IMR-90 (cell line): ENCODE measurements around the gene CNNM3. TPM values are rescaled to one million over a fixed set of nuclear protein-coding genes. Genes with fewer than 3 reads are reported as not detected.
A peak's percentile ranks its signal among the peaks of the same experiment; 100 is the strongest.

Experiments
- ATAC-seq: fragments of 200-7000 bp; cut with Tn5 transposase; 2 replicates; pipeline ENCODE4 v1.9.1; 2020; ENCODE audit warnings: low read depth, mild to moderate bottlenecking, moderate library complexity
- BruUV-seq: library from RNA; stranded (reverse); fragments of 400-500 nt; replicated peaks from 2 replicates; lab custom pipeline; 2021; lab: Mats Ljungman, UMichigan
- CTCF ChIA-PET: fragments of 300-600 bp; formaldehyde crosslinking; extraction: SDS; loops from one replicate; lab custom pipeline; 2021; ENCODE audit warnings: antibody characterized with exemption; lab: Yijun Ruan, JAX
- POLR2A ChIA-PET: fragments of 300-600 bp; sonication (Branson Sonifier 250); formaldehyde crosslinking; loops from one replicate; lab custom pipeline; 2022; ENCODE audit warnings: antibody characterized with exemption; ENCODE audit not compliant: unreplicated experiment; lab: Charles Lee
- DNase-seq: peaks from one replicate; pipeline ENCODE4 v3.0.0; 2013
- H2AFZ ChIP-seq: replicated peaks from 2 replicates; pipeline ENCODE3; 2013; ENCODE audit warnings: low read length, mild to moderate bottlenecking; ENCODE audit not compliant: poor library complexity
- H2AK5ac ChIP-seq: 2 replicates; pipeline ENCODE4 v1.6.1; 2013; ENCODE audit warnings: low read depth, low read length, inconsistent platforms
- H2AK9ac ChIP-seq: replicated peaks from 2 replicates; pipeline ENCODE3; 2013; ENCODE audit warnings: mild to moderate bottlenecking, low read depth, low read length, moderate library complexity; ENCODE audit not compliant: poor library complexity
- H2BK120ac ChIP-seq: 2 replicates; pipeline ENCODE4 v1.6.1; 2013; ENCODE audit warnings: low read depth, low read length, inconsistent platforms
- H2BK15ac ChIP-seq: 3 replicates; pipeline ENCODE4 v1.6.1; 2013; ENCODE audit warnings: low read depth, low read length, inconsistent platforms
- H2BK20ac ChIP-seq: 2 replicates; pipeline ENCODE4 v1.6.1; 2013; ENCODE audit warnings: low read depth, mild to moderate bottlenecking, inconsistent platforms, low read length, moderate library complexity
- H2BK5ac ChIP-seq: 2 replicates; pipeline ENCODE4 v1.6.1; 2013; ENCODE audit warnings: mild to moderate bottlenecking, low read depth, low read length, inconsistent platforms; ENCODE audit not compliant: poor library complexity, severe bottlenecking
- H3K14ac ChIP-seq: replicated peaks from 2 replicates; pipeline ENCODE4 v1.6.1; 2013; ENCODE audit warnings: low read depth, low read length, inconsistent platforms
- H3K18ac ChIP-seq: 2 replicates; pipeline ENCODE4 v1.6.1; 2013; ENCODE audit warnings: low read depth, low read length, control low read depth
- H3K23ac ChIP-seq: 2 replicates; pipeline ENCODE4 v1.6.1; 2013; ENCODE audit warnings: low read depth, low read length, inconsistent platforms
- H3K27ac ChIP-seq: 2 replicates; pipeline ENCODE4 v1.5.1; 2013; ENCODE audit warnings: mild to moderate bottlenecking, control low read depth, low read length; ENCODE audit not compliant: insufficient read depth
- H3K27me3 ChIP-seq: 2 replicates; pipeline ENCODE4 v1.6.1; 2013; ENCODE audit warnings: low read length; ENCODE audit not compliant: control insufficient read depth, insufficient read depth
- H3K36me3 ChIP-seq: 2 replicates; pipeline ENCODE4 v1.6.1; 2013; ENCODE audit warnings: low read length, mixed read lengths; ENCODE audit not compliant: control insufficient read depth, insufficient read depth
- H3K4ac ChIP-seq: 2 replicates; pipeline ENCODE4 v1.6.1; 2013; ENCODE audit warnings: low read depth, low read length, inconsistent platforms
- H3K4me1 ChIP-seq: 2 replicates; pipeline ENCODE4 v1.6.1; 2013; ENCODE audit warnings: low read length, mixed read lengths; ENCODE audit not compliant: control insufficient read depth, insufficient read depth
- H3K4me2 ChIP-seq: 2 replicates; pipeline ENCODE4 v1.6.1; 2013; ENCODE audit warnings: low read depth, mild to moderate bottlenecking, control low read depth, low read length, moderate library complexity
- H3K4me3 ChIP-seq: 2 replicates; pipeline ENCODE4 v1.5.1; 2013; ENCODE audit warnings: low read depth, mild to moderate bottlenecking, control low read depth, low read length, moderate library complexity; ENCODE audit not compliant: insufficient read depth
- H3K56ac ChIP-seq: 2 replicates; pipeline ENCODE4 v1.6.1; 2013; ENCODE audit warnings: low read length, inconsistent platforms; ENCODE audit not compliant: insufficient read depth; ENCODE audit errors: extremely low read depth
- H3K79me1 ChIP-seq, 2 experiments: 2 replicates each; pipeline ENCODE4 v1.6.1; 2013; ENCODE audit warnings: low read length in 2 of 2, inconsistent platforms in 1 of 2, low read depth in 1 of 2
- H3K9ac ChIP-seq: 2 replicates; pipeline ENCODE4 v1.6.1; 2013; ENCODE audit warnings: low read depth, low read length, control low read depth
- H3K9me1 ChIP-seq: 2 replicates; pipeline ENCODE4 v1.6.1; 2013; ENCODE audit warnings: low read length, inconsistent platforms; ENCODE audit not compliant: insufficient read depth
- H3K9me3 ChIP-seq: 2 replicates; pipeline ENCODE4 v1.6.1; 2013; ENCODE audit warnings: low read length; ENCODE audit not compliant: control insufficient read depth, insufficient read depth
- H4K20me1 ChIP-seq: 2 replicates; pipeline ENCODE4 v1.6.1; 2013; ENCODE audit warnings: low read length, inconsistent platforms; ENCODE audit not compliant: insufficient read depth
- H4K5ac ChIP-seq: 2 replicates; pipeline ENCODE4 v1.6.1; 2013; ENCODE audit warnings: mild to moderate bottlenecking, low read depth, low read length, control low read depth
- H4K8ac ChIP-seq, 2 experiments: 2 replicates each; pipeline ENCODE4 v1.6.1; 2013; ENCODE audit warnings: low read depth in 2 of 2, low read length in 2 of 2, control low read depth in 1 of 2, inconsistent platforms in 1 of 2
- H4K91ac ChIP-seq: 2 replicates; pipeline ENCODE4 v1.6.1; 2013; ENCODE audit warnings: low read depth, low read length, inconsistent platforms; ENCODE audit not compliant: insufficient read depth
- BHLHE40 ChIP-seq: fragments of 150-350 bp; IDR thresholded peaks from 2 replicates; pipeline ENCODE4 v1.6.1; 2016; ENCODE audit warnings: mild to moderate bottlenecking, low read depth, low read length
- ELK1 ChIP-seq: fragments of 150-350 bp; IDR thresholded peaks from 2 replicates; pipeline ENCODE4 v1.6.1; 2016; ENCODE audit warnings: low read depth, mild to moderate bottlenecking, low read length, moderate library complexity, borderline replicate concordance
- MAZ ChIP-seq: IDR thresholded peaks from 2 replicates; pipeline ENCODE4 v1.6.1; 2012; ENCODE audit warnings: low read depth, mild to moderate bottlenecking, low read length, improper control_type of control experiment, moderate library complexity, borderline replicate concordance
- NFE2L2 ChIP-seq: fragments of 150-350 bp; IDR thresholded peaks from 2 replicates; pipeline ENCODE4 v1.6.1; 2016; ENCODE audit warnings: low read depth, mild to moderate bottlenecking, low read length
- POLR2A ChIP-seq: IDR thresholded peaks from 2 replicates; pipeline ENCODE4 v1.6.1; 2012; ENCODE audit warnings: mild to moderate bottlenecking, low read depth, low read length
- RAD21 ChIP-seq: IDR thresholded peaks from 2 replicates; pipeline ENCODE4 v1.6.1; 2012; ENCODE audit warnings: low read length, improper control_type of control experiment
- WGBS, 2 experiments: methylation state at CpG; one replicate each; pipeline versions ENCODE4 v1.1.5 to v1.1.7; 2013; ENCODE audit warnings: missing lambda C conversion rate in 2 of 2; ENCODE audit not compliant: insufficient read length in 1 of 2; ENCODE audit errors: extremely low coverage in 2 of 2; 5-methylcytosine and 5-hydroxymethylcytosine counted together
- dilution Hi-C: fragments of 300-500 bp; cut with HindIII; formaldehyde crosslinking; loops from one replicate; pipeline ENCODE4 v1.14.3; 2018; ENCODE audit warnings: low sequenced_read_pairs; ENCODE audit not compliant: unreplicated experiment
- in situ Hi-C: fragments of 300-500 bp; cut with MboI; formaldehyde crosslinking; loops from 3 replicates; pipeline ENCODE4 v1.14.3; 2019; ENCODE audit warnings: low sequenced_read_pairs, inconsistent platforms, mixed read lengths
- intact Hi-C: fragments of 100-400 bp; cut with micrococcal nuclease; formaldehyde crosslinking; loops from 2 replicates; pipeline ENCODE4 v1.10.0; 2022
- polyA plus RNA-seq, 3 experiments: library from polyadenylated mRNA; depleted of rRNA; stranded (reverse); fragments of >200 nt; gene quantifications; 2 replicates each; pipeline ENCODE4 v1.2.3, GENCODE V29; 2012; ENCODE audit warnings: low replicate concordance in 1 of 3
- total RNA-seq: library from RNA; depleted of rRNA; stranded (reverse); fragments of >200 nt; gene quantifications from 2 replicates; pipeline ENCODE4 v1.2.3, GENCODE V29; 2012

Gene CNNM3
- total and polyA plus RNA-seq, 2 of the 4 experiments (the other 2 are of a cell fraction): 2.3 to 6.1 TPM

GRCh38 chr2:96768083-96768561 is 47.9 kb upstream of the CNNM3 start:
- no peak overlapping the region for H3K9ac ChIP-seq
- POLR2A ChIA-PET: no interaction called here
- intact Hi-C loops (no loop called here), in situ Hi-C loops (no loop called here), dilution Hi-C loops (no loop called here)
- no peak overlapping the region for H3K23ac ChIP-seq
- H4K91ac ChIP-seq: no peak overlapping the region
- BruUV-seq: no TSS peak
- no peak overlapping the region for H3K27ac ChIP-seq
- TF ChIP-seq ELK1: no peak
- TF ChIP-seq RAD21: no peak
- no peak for TF ChIP-seq BHLHE40
- no peak for TF ChIP-seq NFE2L2
- TF ChIP-seq MAZ: no peak
- no peak for TF ChIP-seq POLR2A
- no peak overlapping the region for H3K4me2 ChIP-seq
- DNase-seq (no peak), ATAC-seq (no peak)
- no peak overlapping the region for H3K4ac ChIP-seq
- H2AFZ ChIP-seq: peak overlapping the region; percentile 67
- no peak overlapping the region for H2BK20ac ChIP-seq
- no peak overlapping the region for H3K4me3 ChIP-seq
- H3K27me3 ChIP-seq: no peaks in the 10 kb centered on the region
- no peak overlapping the region for H2BK5ac ChIP-seq
- CTCF ChIA-PET: no interaction called here
- no peak overlapping the region for H2AK5ac ChIP-seq
- 72% methylated on average over 4 of the region's 8 CpGs; no CpG with 5 or more reads in 1 of the 2 experiments for WGBS, 2 experiments
- H3K14ac ChIP-seq: no peak overlapping the region
- H2AK9ac ChIP-seq: no peak overlapping the region
- H3K36me3 ChIP-seq: no peaks in the 10 kb centered on the region
- H3K4me1 ChIP-seq: peaks cover 6% of the 10 kb centered on the region; the same call in 1 of the 2 replicates
- H4K8ac ChIP-seq: no peak overlapping the region
- no peaks in the 10 kb centered on the region for H3K9me3 ChIP-seq
- H3K9me1 ChIP-seq: peaks cover 13% of the 10 kb centered on the region; the same call in 1 of the 2 replicates
- H4K5ac ChIP-seq: no peak overlapping the region
- H2BK15ac ChIP-seq: no peak overlapping the region
- no peak overlapping the region for H3K18ac ChIP-seq
- H3K79me1 ChIP-seq: peaks cover 4 to 12% of the 10 kb centered on the region in 2 experiments; a peak in 1 of 4 replicates
- no peaks in the 10 kb centered on the region; the same call in 1 of the 2 replicates for H4K20me1 ChIP-seq
- no peak overlapping the region for H3K56ac ChIP-seq
- no peak overlapping the region for H2BK120ac ChIP-seq
